H1 (cell line): ENCODE measurements around the gene APP. TPM values are rescaled to one million over a fixed set of nuclear protein-coding genes. Genes with fewer than 3 reads are reported as not detected.

ENCODE experiments used
- CTCF ChIA-PET: fragments of 300-600 bp; sonication (Branson Sonifier 250); formaldehyde crosslinking; loops from one replicate; lab custom pipeline; 2021; ENCODE audit not compliant: partially characterized antibody; lab: Charles Lee
- POLR2A ChIA-PET: fragments of 300-600 bp; sonication (Branson Sonifier 250); formaldehyde crosslinking; loops from one replicate; lab custom pipeline; 2021; ENCODE audit warnings: inconsistent platforms; ENCODE audit not compliant: partially characterized antibody; lab: Charles Lee
- DNase-seq, 2 experiments: peaks; one replicate each; pipeline versions ENCODE4 v3.0.0 to v3.0.0-alpha.2; 2010 to 2022; ENCODE audit warnings: low spot score in 2 of 2, low read depth in 1 of 2, mixed read lengths in 1 of 2
- FAIRE-seq: peaks from 2 replicates; lab custom pipeline; 2011; peaks lifted over from hg19 to GRCh38; lab: Jason Lieb, UNC
- H2AFZ ChIP-seq: 2 replicates; pipeline ENCODE4 v1.8.1; 2012; ENCODE audit warnings: low read length, inconsistent platforms
- H2AK5ac ChIP-seq: 2 replicates; pipeline ENCODE4 v1.6.1; 2013; ENCODE audit warnings: low read depth, low read length
- H2BK120ac ChIP-seq: replicated peaks from 2 replicates; pipeline ENCODE3; 2013; ENCODE audit warnings: low read depth, low read length, inconsistent platforms
- H2BK12ac ChIP-seq: 2 replicates; pipeline ENCODE4 v1.6.1; 2013; ENCODE audit warnings: low read depth, low read length
- H2BK15ac ChIP-seq: 2 replicates; pipeline ENCODE4 v1.6.1; 2013; ENCODE audit warnings: low read length
- H2BK20ac ChIP-seq: 2 replicates; pipeline ENCODE4 v1.6.1; 2013; ENCODE audit warnings: low read length
- H2BK5ac ChIP-seq: 2 replicates; pipeline ENCODE4 v1.6.1; 2013; ENCODE audit warnings: low read depth, low read length
- H3K14ac ChIP-seq: 2 replicates; pipeline ENCODE4 v1.6.1; 2013; ENCODE audit warnings: inconsistent platforms; ENCODE audit not compliant: insufficient read length
- H3K18ac ChIP-seq: 2 replicates; pipeline ENCODE4 v1.6.1; 2013; ENCODE audit warnings: low read length; ENCODE audit errors: extremely low read depth
- H3K23ac ChIP-seq: 2 replicates; pipeline ENCODE4 v1.6.1; 2013; ENCODE audit warnings: inconsistent platforms; ENCODE audit not compliant: insufficient read length
- H3K23me2 ChIP-seq: 2 replicates; pipeline ENCODE4 v1.6.1; 2013; ENCODE audit warnings: low read depth, low read length
- H3K27ac ChIP-seq: 2 replicates; pipeline ENCODE4 v1.6.1; 2011; ENCODE audit warnings: low read depth, low read length, inconsistent platforms
- H3K27me3 ChIP-seq, 4 experiments: replicated peaks in 1 of 4; 1 replicate in 1 of 4; 2 replicates in 3 of 4; pipeline versions ENCODE4 v1.6.1 to v1.8.1; 2011 to 2013; ENCODE audit warnings: low read length in 3 of 4, mild to moderate bottlenecking in 3 of 4, inconsistent platforms in 2 of 4, mixed read lengths in 2 of 4, moderate library complexity in 1 of 4; ENCODE audit not compliant: control insufficient read depth in 3 of 4, insufficient read depth in 3 of 4; ENCODE audit errors: extremely low read depth in 1 of 4
- H3K36me3 ChIP-seq, 4 experiments: 2 replicates each; pipeline versions ENCODE4 v1.6.1 to v1.8.1; 2011 to 2013; ENCODE audit warnings: mild to moderate bottlenecking in 4 of 4, low read length in 3 of 4, moderate library complexity in 2 of 4, control low read depth in 1 of 4, inconsistent platforms in 1 of 4; ENCODE audit not compliant: insufficient read depth in 4 of 4, control insufficient read depth in 2 of 4
- H3K4ac ChIP-seq: replicated peaks from 2 replicates; pipeline ENCODE3; 2013; ENCODE audit warnings: low read length, low read depth, mixed read lengths, inconsistent platforms; ENCODE audit not compliant: insufficient read length
- H3K4me1 ChIP-seq, 4 experiments: replicated peaks in 1 of 4; 1 replicate in 1 of 4; 2 replicates in 3 of 4; pipeline versions ENCODE4 v1.6.1 to v1.8.1; 2011 to 2013; ENCODE audit warnings: low read length in 3 of 4, inconsistent platforms in 2 of 4, mixed read lengths in 1 of 4; ENCODE audit not compliant: insufficient read depth in 4 of 4, control insufficient read depth in 3 of 4
- H3K4me2 ChIP-seq, 2 experiments: 2 replicates each; pipeline versions ENCODE4 v1.6.1 to v1.8.1; 2011 to 2013; ENCODE audit warnings: low read depth in 2 of 2, low read length in 2 of 2, control low read depth in 1 of 2, inconsistent platforms in 1 of 2, mild to moderate bottlenecking in 1 of 2; ENCODE audit not compliant: insufficient read depth in 1 of 2
- H3K4me3 ChIP-seq, 4 experiments: fragments of 200-600, 300-600 bp in 1 of 4; sonication (generic), shearing (Covaris generic), sonication (Bioruptor Twin) in 1 of 4; 2 replicates each; pipeline versions ENCODE4 v1.5.1 to v1.8.1; 2011 to 2016; ENCODE audit warnings: low read length in 4 of 4, low read depth in 3 of 4, control low read depth in 2 of 4, inconsistent platforms in 2 of 4, mild to moderate bottlenecking in 2 of 4, mixed read lengths in 1 of 4, moderate library complexity in 1 of 4; ENCODE audit not compliant: insufficient read depth in 2 of 4; ENCODE audit errors: extremely low read depth in 1 of 4
- H3K56ac ChIP-seq: replicated peaks from 2 replicates; pipeline ENCODE3; 2013; ENCODE audit warnings: low read depth, mild to moderate bottlenecking, mixed read lengths, low read length, inconsistent platforms; ENCODE audit not compliant: insufficient read length
- H3K79me1 ChIP-seq: 2 replicates; pipeline ENCODE4 v1.6.1; 2013; ENCODE audit warnings: low read depth, low read length, control low read depth
- H3K79me2 ChIP-seq, 2 experiments: 2 replicates each; pipeline versions ENCODE4 v1.6.1 to v1.8.1; 2012 to 2013; ENCODE audit warnings: low read length in 2 of 2, mild to moderate bottlenecking in 2 of 2, inconsistent platforms in 1 of 2; ENCODE audit not compliant: insufficient read depth in 2 of 2, control insufficient read depth in 1 of 2
- H3K9ac ChIP-seq, 4 experiments: replicated peaks in 1 of 4; 1 replicate in 1 of 4; 2 replicates in 3 of 4; pipeline versions ENCODE4 v1.6.1 to v1.8.1; 2011 to 2013; ENCODE audit warnings: low read depth in 3 of 4, low read length in 3 of 4, control low read depth in 2 of 4, mild to moderate bottlenecking in 2 of 4, moderate library complexity in 2 of 4, inconsistent platforms in 1 of 4; ENCODE audit errors: extremely low read depth in 1 of 4
- H3K9me3 ChIP-seq, 2 experiments: 2 replicates each; pipeline versions ENCODE4 v1.6.1 to v1.8.1; 2012 to 2013; ENCODE audit warnings: mild to moderate bottlenecking in 2 of 2, moderate library complexity in 2 of 2, control low read depth in 1 of 2, inconsistent platforms in 1 of 2, low read depth in 1 of 2, low read length in 1 of 2, mixed read lengths in 1 of 2; ENCODE audit not compliant: insufficient read depth in 2 of 2
- H4K20me1 ChIP-seq, 2 experiments: replicated peaks in 1 of 2; 2 replicates each; pipeline versions ENCODE3 to v1.8.1; 2011 to 2013; ENCODE audit warnings: inconsistent platforms in 2 of 2, low read length in 2 of 2, mild to moderate bottlenecking in 1 of 2; ENCODE audit not compliant: insufficient read depth in 2 of 2, control insufficient read depth in 1 of 2
- H4K5ac ChIP-seq: 2 replicates; pipeline ENCODE4 v1.6.1; 2013; ENCODE audit warnings: low read length, low read depth, mixed read lengths, inconsistent platforms; ENCODE audit not compliant: insufficient read length
- H4K8ac ChIP-seq: 2 replicates; pipeline ENCODE4 v1.8.0; 2013; ENCODE audit warnings: mild to moderate bottlenecking, moderate library complexity, low read length, inconsistent platforms; ENCODE audit not compliant: insufficient read depth; ENCODE audit errors: extremely low read depth
- H4K91ac ChIP-seq: replicated peaks from 2 replicates; pipeline ENCODE3; 2013; ENCODE audit warnings: low read length, mixed read lengths, inconsistent platforms; ENCODE audit not compliant: insufficient read length
- CHD2 ChIP-seq: IDR thresholded peaks from 2 replicates; pipeline ENCODE4 v1.6.1; 2012; ENCODE audit warnings: low read length, improper control_type of control experiment
- HDAC2 ChIP-seq, 2 experiments: fragments of 300-600 bp in 1 of 2; sonication (generic) in 1 of 2; IDR thresholded peaks; 2 replicates each; pipeline ENCODE4 v1.6.1; 2011 to 2012; ENCODE audit warnings: low read depth in 2 of 2, low read length in 2 of 2, mild to moderate bottlenecking in 2 of 2, moderate library complexity in 2 of 2, borderline replicate concordance in 1 of 2, inconsistent platforms in 1 of 2
- RAD21 ChIP-seq, 2 experiments: IDR thresholded peaks in 1 of 2; conservative IDR thresholded peaks in 1 of 2; 2 replicates each; pipeline ENCODE4 v1.6.1; 2011; ENCODE audit warnings: low read depth in 2 of 2, low read length in 2 of 2, improper control_type of control experiment in 1 of 2, inconsistent platforms in 1 of 2, mild to moderate bottlenecking in 1 of 2, moderate library complexity in 1 of 2
- RNF2 ChIP-seq: fragments of 200-900, 300-1000 bp; sonication (generic); IDR thresholded peaks from 2 replicates; pipeline ENCODE4 v1.7.1; 2016; ENCODE audit warnings: borderline replicate concordance, low read depth, mild to moderate bottlenecking, antibody characterized with exemption, low read length; ENCODE audit not compliant: poor library complexity, severe bottlenecking; ENCODE audit errors: missing control alignments
- RXRA ChIP-seq: IDR thresholded peaks from 2 replicates; pipeline ENCODE4 v1.6.1; 2011; ENCODE audit warnings: low read depth, mild to moderate bottlenecking, low read length, moderate library complexity; ENCODE audit not compliant: insufficient read depth
- SIRT6 ChIP-seq: IDR thresholded peaks from one replicate; pipeline ENCODE4 v1.7.1; 2012; ENCODE audit warnings: low read length, inconsistent platforms
- SRF ChIP-seq: IDR thresholded peaks from 2 replicates; pipeline ENCODE4 v1.6.1; 2011; ENCODE audit warnings: mild to moderate bottlenecking, low read depth, low read length, moderate library complexity
- TAF1 ChIP-seq: IDR thresholded peaks from 2 replicates; pipeline ENCODE4 v1.6.1; 2011; ENCODE audit warnings: mild to moderate bottlenecking, low read depth, low read length
- TCF12 ChIP-seq: IDR thresholded peaks from 2 replicates; pipeline ENCODE4 v1.6.1; 2011; ENCODE audit warnings: low read depth, mild to moderate bottlenecking, low read length
- YY1 ChIP-seq: IDR thresholded peaks from 2 replicates; pipeline ENCODE4 v1.6.1; 2011; ENCODE audit warnings: low read depth, mild to moderate bottlenecking, low read length
- WGBS, 2 experiments: shearing (Covaris generic) in 1 of 2; methylation state at CpG; one replicate each; pipeline versions ENCODE4 v1.1.6 to v1.1.7; 2013 to 2015; ENCODE audit warnings: low lambda C conversion rate in 2 of 2, mixed read lengths in 2 of 2, inconsistent platforms in 1 of 2, low coverage in 1 of 2, missing lambda C conversion rate in 1 of 2; ENCODE audit not compliant: insufficient replicate concordance in 2 of 2, insufficient coverage in 1 of 2, insufficient read length in 1 of 2; ENCODE audit errors: extremely low coverage in 1 of 2, missing lambda C conversion rate in 1 of 2; 5-methylcytosine and 5-hydroxymethylcytosine counted together
- polyA plus RNA-seq, 7 experiments: library from polyadenylated mRNA; depleted of rRNA in 3 of 7; stranded (reverse) in 5 of 7; unstranded in 2 of 7; fragments of >200 nt in 5 of 7; fragments of 200-250 nt in 2 of 7; gene quantifications; 1 replicate in 5 of 7; 2 replicates in 1 of 7; 4 replicates in 1 of 7; pipeline versions ENCODE4 v1.2.1 to v1.2.3, GENCODE V29; 2011 to 2013; ENCODE audit warnings: missing spikeins in 2 of 7, mixed read lengths in 2 of 7
- total RNA-seq: library from RNA; stranded (reverse); fragmentation: NEBNext Ultra II Directional; extraction: Animal tissue kit (Norgen Biotek cat#: 25700); gene quantifications from 2 replicates; pipeline ENCODE4 v1.2.1, GENCODE V29; 2021
- TF ChIP-seq, protein P1 (sequence below): IDR thresholded peaks from 2 replicates; pipeline ENCODE4 v1.6.1; 2012; ENCODE audit warnings: low read length, inconsistent platforms

APP gene
- total and polyA plus RNA-seq, 2 of the 8 experiments (the other 6 are each of a cell fraction or from before 2014, with no cell fraction given) = 375 to 551 TPM

DNA sequence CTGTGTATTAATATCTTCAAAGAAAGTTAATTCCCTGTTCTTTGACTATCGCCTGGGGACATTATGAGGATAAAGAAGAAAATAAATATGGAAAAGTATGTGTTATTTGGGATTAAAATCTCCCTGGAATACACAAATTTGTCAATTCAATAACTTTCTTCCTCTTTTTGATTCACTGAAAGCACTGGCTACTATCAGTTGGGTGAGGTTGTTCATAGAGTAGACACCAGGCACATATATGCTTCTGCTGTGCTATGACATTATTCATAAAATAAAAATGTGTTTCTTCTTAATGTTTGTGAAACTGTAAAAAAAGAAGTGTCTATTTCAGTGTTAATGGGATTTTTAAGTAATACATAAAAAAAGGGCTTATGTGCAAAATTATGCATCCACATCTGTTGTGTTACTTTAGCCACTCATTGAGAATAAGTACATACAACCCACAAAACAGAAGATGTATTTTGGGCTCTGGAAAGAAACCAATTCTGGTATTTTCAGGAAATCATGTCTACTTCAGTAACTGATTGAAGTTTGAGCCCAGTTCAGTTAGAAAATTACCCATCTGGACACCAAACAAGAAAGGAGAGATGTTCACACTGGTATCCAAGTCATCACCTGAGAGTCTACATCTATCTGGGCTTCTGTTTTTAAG, 266.4 kb downstream of the APP start:
- no peak overlapping the region for H2BK12ac ChIP-seq
- H3K56ac ChIP-seq = no peak overlapping the region
- no peaks in the 10 kb centered on the region for H4K20me1 ChIP-seq
- H3K14ac ChIP-seq = no peak overlapping the region
- H3K79me1 ChIP-seq = no peaks in the 10 kb centered on the region; the same call in 1 of the 2 replicates
- H2BK120ac ChIP-seq = no peak overlapping the region
- peaks cover 0 to 21% (median 11%) of the 10 kb centered on the region in 4 experiments; a peak in 5 of 8 replicates for H3K36me3 ChIP-seq
- ChIA-PET CTCF (no interaction called here), POLR2A (no interaction called here)
- no peak overlapping the region for H4K5ac ChIP-seq
- H3K23ac ChIP-seq = no peak overlapping the region
- no peak overlapping the region for H3K4ac ChIP-seq
- H2AFZ ChIP-seq = no peak overlapping the region
- H2AK5ac ChIP-seq = no peak overlapping the region
- H3K23me2 ChIP-seq = no peaks in the 10 kb centered on the region
- H2BK5ac ChIP-seq = no peak overlapping the region
- H2BK20ac ChIP-seq = no peak overlapping the region
- FAIRE-seq = no peak
- H4K91ac ChIP-seq = no peak overlapping the region
- DNase-seq = no peak
- H3K4me2 ChIP-seq = no peak overlapping the region
- no peaks in the 10 kb centered on the region for H3K79me2 ChIP-seq
- H3K9ac ChIP-seq = no peak overlapping the region
- no peaks in the 10 kb centered on the region for H3K9me3 ChIP-seq
- H3K27me3 ChIP-seq = no peaks in the 10 kb centered on the region; a peak in 1 of 7 replicates
- H4K8ac ChIP-seq = no peak overlapping the region
- no peak overlapping the region for H3K4me3 ChIP-seq
- 100% methylated on average over 1 of the region's 1 CpG; no CpG with 5 or more reads in 1 of the 2 experiments for WGBS, 2 experiments
- peaks cover 0 to 3% (median 0%) of the 10 kb centered on the region in 4 experiments; a peak in 2 of 7 replicates for H3K4me1 ChIP-seq
- no peak overlapping the region for H3K27ac ChIP-seq
- no peak overlapping the region for H3K18ac ChIP-seq
- H2BK15ac ChIP-seq = no peak overlapping the region
- TF ChIP-seq SRF = no peak
- TF ChIP-seq SIRT6 = no peak
- no peak for TF ChIP-seq YY1
- TF ChIP-seq TAF1 = no peak
- TF ChIP-seq, protein P1, sequence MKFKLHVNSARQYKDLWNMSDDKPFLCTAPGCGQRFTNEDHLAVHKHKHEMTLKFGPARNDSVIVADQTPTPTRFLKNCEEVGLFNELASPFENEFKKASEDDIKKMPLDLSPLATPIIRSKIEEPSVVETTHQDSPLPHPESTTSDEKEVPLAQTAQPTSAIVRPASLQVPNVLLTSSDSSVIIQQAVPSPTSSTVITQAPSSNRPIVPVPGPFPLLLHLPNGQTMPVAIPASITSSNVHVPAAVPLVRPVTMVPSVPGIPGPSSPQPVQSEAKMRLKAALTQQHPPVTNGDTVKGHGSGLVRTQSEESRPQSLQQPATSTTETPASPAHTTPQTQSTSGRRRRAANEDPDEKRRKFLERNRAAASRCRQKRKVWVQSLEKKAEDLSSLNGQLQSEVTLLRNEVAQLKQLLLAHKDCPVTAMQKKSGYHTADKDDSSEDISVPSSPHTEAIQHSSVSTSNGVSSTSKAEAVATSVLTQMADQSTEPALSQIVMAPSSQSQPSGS = no peak
- no peak for TF ChIP-seq TCF12
- TF ChIP-seq RNF2 = no peak
- TF ChIP-seq RXRA = no peak
- TF ChIP-seq RAD21 (IDR thresholded peaks at IDR 0.05 in 1 of 2, conservative IDR thresholded peaks at IDR 0.05 in 1 of 2; ENCODE audit: low read depth in 2 of 2, low read length in 2 of 2) = no peak
- no peak for TF ChIP-seq HDAC2 (IDR thresholded peaks at IDR 0.05; ENCODE audit: borderline replicate concordance in 1 of 2, low read depth in 2 of 2, low read length in 2 of 2)
- TF ChIP-seq CHD2 = no peak
